B cell (primary cell): ENCODE data around the gene KLK14. TPM values are rescaled to one million over a fixed set of nuclear protein-coding genes. Genes with fewer than 3 reads are reported as not detected.

ENCODE experiments used
- ATAC-seq: fragments of 200-7000 bp; cut with Tn5 transposase; one replicate; pipeline ENCODE4 v1.10.0; 2021; ENCODE audit warnings: low read depth, mild to moderate bottlenecking, moderate number of reproducible peaks, moderate library complexity
- CTCF ChIA-PET: fragments of 350-600 bp; sonication (Branson Sonifier 250); formaldehyde crosslinking; loops from one replicate; lab custom pipeline; 2021; ENCODE audit warnings: antibody characterized with exemption, inconsistent platforms; lab: Charles Lee
- POLR2A ChIA-PET: fragments of 350-600 bp; sonication (Branson Sonifier 250); formaldehyde crosslinking; loops from one replicate; lab custom pipeline; 2021; ENCODE audit warnings: antibody characterized with exemption; lab: Charles Lee
- DNase-seq: peaks from one replicate; pipeline ENCODE4 v3.0.0; 2013
- H2AFZ ChIP-seq: 2 replicates; pipeline ENCODE4 v1.6.1; 2012; ENCODE audit warnings: mild to moderate bottlenecking, low read depth, low read length; ENCODE audit not compliant: insufficient read depth, poor library complexity, severe bottlenecking
- H3K27ac ChIP-seq, 2 donors: 1 replicate in 1 of 2; 2 replicates in 1 of 2; pipeline ENCODE4 v1.5.1; 2012 to 2013; ENCODE audit warnings: low read length in 2 of 2, mild to moderate bottlenecking in 2 of 2, moderate library complexity in 1 of 2
- H3K27me3 ChIP-seq, 4 experiments: fragments of 200-600 bp in 1 of 4; sonication (generic) in 1 of 4; replicated peaks in 1 of 4; 1 replicate in 2 of 4; 2 replicates in 2 of 4; pipeline versions ENCODE4 v1.6.1 to v1.7.0; 2013 to 2016; ENCODE audit warnings: low read length in 3 of 4, mild to moderate bottlenecking in 2 of 4, mixed read lengths in 1 of 4, moderate library complexity in 1 of 4; ENCODE audit not compliant: insufficient read depth in 4 of 4, control insufficient read depth in 3 of 4; ENCODE audit errors: control extremely low read depth in 1 of 4
- H3K36me3 ChIP-seq, 2 experiments: replicated peaks in 1 of 2; 1 replicate in 1 of 2; 2 replicates in 1 of 2; pipeline versions ENCODE4 v1.6.1 to v1.7.1; 2013; ENCODE audit warnings: low read length in 1 of 2; ENCODE audit not compliant: insufficient read depth in 2 of 2, control insufficient read depth in 1 of 2; ENCODE audit errors: control extremely low read depth in 1 of 2, extremely low read depth in 1 of 2
- H3K4me1 ChIP-seq, 2 donors: fragments of 200-600 bp in 1 of 2; sonication (generic) in 1 of 2; 1 replicate in 1 of 2; 2 replicates in 1 of 2; pipeline versions ENCODE4 v1.5.1 to v1.6.1; 2013 to 2017; ENCODE audit warnings: low read length in 2 of 2; ENCODE audit not compliant: control insufficient read depth in 2 of 2, insufficient read depth in 2 of 2
- H3K4me2 ChIP-seq: replicated peaks from 2 replicates; pipeline ENCODE3; 2012; ENCODE audit warnings: mild to moderate bottlenecking, low read depth, low read length; ENCODE audit not compliant: poor library complexity, severe bottlenecking
- H3K4me3 ChIP-seq, 5 experiments: fragments of 200-600 bp in 1 of 5; sonication (generic) in 1 of 5; 1 replicate in 3 of 5; 2 replicates in 2 of 5; pipeline versions ENCODE4 v1.5.1 to v1.7.0; 2011 to 2016; ENCODE audit warnings: low read length in 4 of 5, mild to moderate bottlenecking in 4 of 5, low read depth in 2 of 5, control low read depth in 1 of 5, moderate library complexity in 1 of 5; ENCODE audit not compliant: insufficient read depth in 1 of 5; ENCODE audit errors: control extremely low read depth in 1 of 5, extremely low read depth in 1 of 5
- H3K79me2 ChIP-seq: fragments of 200-600 bp; sonication (generic); one replicate; pipeline ENCODE4 v1.6.0; 2016; ENCODE audit warnings: low read length; ENCODE audit not compliant: control insufficient read depth, insufficient read depth
- H3K9ac ChIP-seq: fragments of 200-600 bp; sonication (generic); 2 replicates; pipeline ENCODE4 v1.6.1; 2017; ENCODE audit warnings: mild to moderate bottlenecking, low read length, moderate library complexity
- H3K9me3 ChIP-seq, 3 donors: one replicate each; pipeline versions ENCODE4 v1.6.1 to v1.7.1; 2013; ENCODE audit warnings: low read length in 2 of 3; ENCODE audit not compliant: control insufficient read depth in 2 of 3, insufficient read depth in 1 of 3; ENCODE audit errors: control extremely low read depth in 1 of 3
- H4K20me1 ChIP-seq: 2 replicates; pipeline ENCODE4 v1.6.0; 2012; ENCODE audit warnings: mild to moderate bottlenecking, low read length; ENCODE audit not compliant: insufficient read depth, control insufficient read depth, poor library complexity, severe bottlenecking
- H3K27ac Mint-ChIP-seq: one replicate; pipeline ENCODE4 v1.8.0; 2021; ENCODE audit warnings: mixed read lengths
- H3K27me3 Mint-ChIP-seq: one replicate; pipeline ENCODE4 v1.8.0; 2021; ENCODE audit warnings: mixed read lengths
- H3K4me1 Mint-ChIP-seq: one replicate; pipeline ENCODE4 v1.8.0; 2021; ENCODE audit warnings: mixed read lengths
- H3K4me3 Mint-ChIP-seq: one replicate; pipeline ENCODE4 v1.8.0; 2021; ENCODE audit warnings: mixed read lengths
- H3K9me3 Mint-ChIP-seq: one replicate; pipeline ENCODE4 v1.8.0; 2022; ENCODE audit warnings: mixed read lengths; ENCODE audit not compliant: insufficient read depth
- EZH2 ChIP-seq: IDR thresholded peaks from 2 replicates; pipeline ENCODE4 v1.6.1; 2012; ENCODE audit warnings: borderline replicate concordance, low read depth, mild to moderate bottlenecking, moderate library complexity, low read length; ENCODE audit not compliant: insufficient read depth, poor library complexity, severe bottlenecking
- WGBS: methylation state at CpG from one replicate; pipeline ENCODE4 v1.1.5; 2013; ENCODE audit warnings: missing lambda C conversion rate; ENCODE audit not compliant: insufficient coverage; 5-methylcytosine and 5-hydroxymethylcytosine counted together
- intact Hi-C: fragments of 100-400 bp; cut with micrococcal nuclease; formaldehyde crosslinking; loops from one replicate; pipeline ENCODE4 v1.10.0; 2022
- polyA plus RNA-seq: library from polyadenylated mRNA; depleted of rRNA; stranded (reverse); fragments of >200 nt; gene quantifications from 2 replicates; pipeline ENCODE4 v1.2.3, GENCODE V29; 2012
- total RNA-seq, 2 donors: library from RNA; stranded (reverse); fragments of 120-200 nt in 1 of 2; gene quantifications; 1 replicate in 1 of 2; 2 replicates in 1 of 2; pipeline versions ENCODE4 v1.2.3 to v1.2.4, GENCODE V29; 2013 to 2022
- TF ChIP-seq, protein P1 (sequence below): fragments of 200-600 bp; IDR thresholded peaks from one replicate; pipeline ENCODE4 v1.8.0; 2022; ENCODE audit warnings: antibody characterized with exemption, mild to moderate bottlenecking

KLK14 gene
- total and polyA plus RNA-seq, 2 donors (not counting 1 experiment from before 2014, with no cell fraction given) = 0.49 to 0.59 TPM

DNA sequence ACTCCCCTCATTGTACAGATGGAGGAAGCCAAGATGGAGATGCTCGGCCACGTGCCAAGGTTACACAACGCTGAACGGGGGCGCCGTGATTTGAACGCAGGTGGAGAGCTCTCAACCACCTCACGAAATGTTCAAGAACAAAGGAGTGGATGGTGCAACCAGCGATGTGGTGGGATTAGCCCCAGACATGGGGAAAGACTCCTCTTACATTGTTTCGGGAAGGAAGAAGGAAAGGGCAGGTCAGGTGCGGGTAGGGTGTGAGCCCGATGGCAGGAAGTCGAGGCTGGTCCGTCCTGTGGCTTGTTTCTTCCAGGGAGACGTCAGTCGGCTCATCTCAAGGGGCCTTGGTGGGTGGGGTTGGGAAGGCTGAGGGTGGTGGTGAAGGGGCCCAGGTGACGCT, 7.1 kb upstream of the KLK14 start:
- CTCF ChIA-PET = no interaction called here
- Histone ChIP-seq H3K4me2 (no peak overlapping the region), H3K36me3 (no peaks in the 10 kb centered on the region), H4K20me1 (no peaks in the 10 kb centered on the region), H3K9me3 (no peaks in the 10 kb centered on the region), H3K27ac (no peak overlapping the region), H3K9ac (no peak overlapping the region), H3K4me1 (no peaks in the 10 kb centered on the region), H3K79me2 (no peaks in the 10 kb centered on the region), H3K27me3 (no peaks in the 10 kb centered on the region), H2AFZ (no peak overlapping the region), H3K4me3 (no peak overlapping the region)
- Mint-ChIP-seq H3K27ac (no peak overlapping the region), H3K4me1 (no peaks in the 10 kb centered on the region), H3K9me3 (no peaks in the 10 kb centered on the region), H3K27me3 (no peaks in the 10 kb centered on the region), H3K4me3 (no peak overlapping the region)
- DNase-seq (no peak), ATAC-seq (no peak)
- POLR2A ChIA-PET = no interaction called here
- TF ChIP-seq, protein P1, sequence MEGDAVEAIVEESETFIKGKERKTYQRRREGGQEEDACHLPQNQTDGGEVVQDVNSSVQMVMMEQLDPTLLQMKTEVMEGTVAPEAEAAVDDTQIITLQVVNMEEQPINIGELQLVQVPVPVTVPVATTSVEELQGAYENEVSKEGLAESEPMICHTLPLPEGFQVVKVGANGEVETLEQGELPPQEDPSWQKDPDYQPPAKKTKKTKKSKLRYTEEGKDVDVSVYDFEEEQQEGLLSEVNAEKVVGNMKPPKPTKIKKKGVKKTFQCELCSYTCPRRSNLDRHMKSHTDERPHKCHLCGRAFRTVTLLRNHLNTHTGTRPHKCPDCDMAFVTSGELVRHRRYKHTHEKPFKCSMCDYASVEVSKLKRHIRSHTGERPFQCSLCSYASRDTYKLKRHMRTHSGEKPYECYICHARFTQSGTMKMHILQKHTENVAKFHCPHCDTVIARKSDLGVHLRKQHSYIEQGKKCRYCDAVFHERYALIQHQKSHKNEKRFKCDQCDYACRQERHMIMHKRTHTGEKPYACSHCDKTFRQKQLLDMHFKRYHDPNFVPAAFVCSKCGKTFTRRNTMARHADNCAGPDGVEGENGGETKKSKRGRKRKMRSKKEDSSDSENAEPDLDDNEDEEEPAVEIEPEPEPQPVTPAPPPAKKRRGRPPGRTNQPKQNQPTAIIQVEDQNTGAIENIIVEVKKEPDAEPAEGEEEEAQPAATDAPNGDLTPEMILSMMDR = no peak
- no peak for TF ChIP-seq EZH2
- intact Hi-C loops = no loop called here
- 90% methylated on average over 9 of the region's 17 CpGs for WGBS

DNA sequence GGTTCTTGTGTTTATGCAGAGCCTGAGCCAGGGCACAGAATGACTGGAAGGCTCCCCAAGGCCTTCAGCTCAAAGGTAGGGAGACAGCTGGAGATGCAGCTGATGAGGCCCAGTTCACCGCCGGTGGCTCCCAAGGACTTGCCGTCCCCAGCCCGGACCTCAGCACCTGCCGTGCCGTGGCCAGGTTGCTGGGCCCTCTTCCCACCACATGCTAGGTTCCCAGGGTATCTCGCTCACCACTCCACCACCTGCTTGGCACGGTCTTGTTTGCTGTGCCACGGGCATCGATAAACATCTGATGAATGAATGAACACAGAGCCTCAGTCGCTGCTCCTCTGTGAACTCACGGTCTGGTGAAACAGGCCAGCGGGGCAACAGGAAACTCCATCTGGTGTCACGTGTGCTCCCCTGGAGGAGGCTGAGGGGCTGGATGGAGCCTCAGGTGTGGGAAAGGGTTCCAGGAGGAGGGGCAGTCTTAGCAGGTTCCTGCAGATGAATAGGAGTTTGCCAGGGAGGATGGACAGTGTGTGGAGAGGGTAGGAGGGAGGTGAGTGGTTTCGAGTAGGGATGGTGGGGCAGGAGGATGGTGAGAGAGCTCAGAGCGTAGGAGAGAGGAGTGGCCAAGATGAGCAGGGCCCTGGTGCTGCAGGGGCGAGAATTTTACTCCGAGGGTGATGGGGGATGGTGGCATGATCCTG, 3.6 kb upstream of the KLK14 start:
- 91% methylated on average over 18 of the region's 18 CpGs for WGBS
- no peaks in the 10 kb centered on the region for H3K9me3 Mint-ChIP-seq
- Histone ChIP-seq H3K27ac (no peak overlapping the region), H3K79me2 (no peaks in the 10 kb centered on the region), H3K4me1 (no peaks in the 10 kb centered on the region), H2AFZ (no peak overlapping the region), H3K27me3 (no peaks in the 10 kb centered on the region), H3K36me3 (no peaks in the 10 kb centered on the region), H3K9ac (no peak overlapping the region), H3K4me3 (no peak overlapping the region), H3K4me2 (no peak overlapping the region), H3K9me3 (no peaks in the 10 kb centered on the region), H4K20me1 (no peaks in the 10 kb centered on the region)
- H3K27ac Mint-ChIP-seq = no peak overlapping the region
- DNase-seq (no peak), ATAC-seq (no peak)
- POLR2A ChIA-PET = no interaction called here
- CTCF ChIA-PET = no interaction called here
- TF ChIP-seq, protein P1 = no peak
- no peak for TF ChIP-seq EZH2
- H3K27me3 Mint-ChIP-seq = peaks cover 13% of the 10 kb centered on the region
- intact Hi-C loops = no loop called here
- H3K4me1 Mint-ChIP-seq = no peaks in the 10 kb centered on the region
- H3K4me3 Mint-ChIP-seq = no peak overlapping the region
